Activated CD8-positive, alpha-beta T cell treated with anti-CD3 and anti-CD28 coated beads for 36 hours (primary cell): Measurements from ENCODE around the gene TIGD1. TPM values are rescaled to one million over a fixed set of nuclear protein-coding genes. Genes with fewer than 3 reads are reported as not detected.
"Not testable (repeated sequence)": the region's sequence is repeated elsewhere in the genome, so short reads cannot be mapped to it uniquely, and the experiment has no call there.

ENCODE experiments used
- ATAC-seq: fragments of 200-7000 bp; cut with Tn5 transposase; one replicate; pipeline ENCODE4 v1.10.0; 2021; ENCODE audit warnings: mild to moderate bottlenecking, moderate library complexity
- CTCF ChIA-PET: fragments of 350-600 bp; sonication (Branson Sonifier 250); formaldehyde crosslinking; loops from one replicate; lab custom pipeline; 2021; ENCODE audit warnings: antibody characterized with exemption; lab: Charles Lee
- POLR2A ChIA-PET: fragments of 350-600 bp; sonication (Branson Sonifier 250); formaldehyde crosslinking; loops from one replicate; lab custom pipeline; 2021; ENCODE audit warnings: antibody characterized with exemption; lab: Charles Lee
- DNase-seq: peaks from one replicate; pipeline ENCODE4 v3.0.0-alpha.2; 2020
- H3K27ac Mint-ChIP-seq: one replicate; pipeline ENCODE4 v1.8.0; 2021; ENCODE audit warnings: mild to moderate bottlenecking, mixed read lengths
- H3K27me3 Mint-ChIP-seq: one replicate; pipeline ENCODE4 v1.8.0; 2021; ENCODE audit warnings: mixed read lengths
- H3K36me3 Mint-ChIP-seq: one replicate; pipeline ENCODE4 v1.8.0; 2021; ENCODE audit warnings: low read depth, mixed read lengths
- H3K4me1 Mint-ChIP-seq: one replicate; pipeline ENCODE4 v1.8.0; 2021; ENCODE audit warnings: low read depth, mixed read lengths
- H3K4me3 Mint-ChIP-seq: one replicate; pipeline ENCODE4 v1.8.0; 2021; ENCODE audit warnings: mild to moderate bottlenecking, moderate library complexity, mixed read lengths
- H3K9me3 Mint-ChIP-seq: one replicate; pipeline ENCODE4 v1.8.0; 2021; ENCODE audit warnings: mixed read lengths
- CTCF ChIP-seq: fragments of 200-600 bp; IDR thresholded peaks from one replicate; pipeline ENCODE4 v1.8.0; 2022; ENCODE audit warnings: antibody characterized with exemption, mild to moderate bottlenecking
- intact Hi-C: fragments of 100-400 bp; cut with micrococcal nuclease; formaldehyde crosslinking; loops from one replicate; pipeline ENCODE4 v1.10.0; 2022
- total RNA-seq, 2 experiments: library from RNA; stranded (reverse); gene quantifications; one replicate each; pipeline ENCODE4 v1.2.3, GENCODE V29; 2021

TIGD1 gene
- total RNA-seq, 2 experiments from 2014 or later: 8.3 to 8.7 TPM

GRCh38 chr2:232533944-232534710 is 16.2 kb downstream of the TIGD1 start:
- ChIA-PET CTCF (no interaction called here), POLR2A (interaction anchor here (1.1 to 1.4 kb wide), 2 partner anchors 11 to 17 kb away, joined by 3 to 4 read pairs; partner anchors contain the start of genes EIF4E2 and TIGD1)
- intact Hi-C loops: no loop called here
- Mint-ChIP-seq H3K36me3 (no peaks in the 10 kb centered on the region), H3K27me3 (peaks cover 6% of the 10 kb centered on the region), H3K27ac (no peak overlapping the region), H3K4me3 (no peak overlapping the region), H3K9me3 (peaks cover 2% of the 10 kb centered on the region), H3K4me1 (peaks cover 4% of the 10 kb centered on the region)
- no peak for TF ChIP-seq CTCF
- DNase-seq (no peak), ATAC-seq (no peak)

GRCh38 chr2:232532821-232533220 is 17.5 kb downstream of the TIGD1 start:
- DNase-seq, H3K4me3 Mint-ChIP-seq, intact Hi-C loops, H3K27ac Mint-ChIP-seq, CTCF ChIA-PET, H3K36me3 Mint-ChIP-seq, H3K4me1 Mint-ChIP-seq, H3K9me3 Mint-ChIP-seq, ATAC-seq: not testable (repeated sequence)
- POLR2A ChIA-PET: interaction anchor here (0.6 kb wide), 1 partner anchor 795 kb away, joined by 3 read pairs; no protein-coding TSS in a partner anchor
- H3K27me3 Mint-ChIP-seq: peaks cover 15% of the 10 kb centered on the region

GRCh38 chr2:232532419-232532818 is 17.9 kb downstream of the TIGD1 start:
- CTCF ChIA-PET: interaction anchor here (1.2 kb wide), 1 partner anchor 9 kb away, joined by 3 read pairs; no protein-coding TSS in a partner anchor
- Mint-ChIP-seq H3K4me1 (peaks cover 8% of the 10 kb centered on the region), H3K4me3 (no peak overlapping the region), H3K9me3 (peaks cover 2% of the 10 kb centered on the region), H3K27ac (no peak overlapping the region), H3K36me3 (no peaks in the 10 kb centered on the region), H3K27me3 (peaks cover 16% of the 10 kb centered on the region)
- no peak for DNase-seq
- ATAC-seq: no peak
- intact Hi-C loops: no loop called here
- POLR2A ChIA-PET: interaction anchor here (0.6 kb wide), 1 partner anchor 795 kb away, joined by 3 read pairs; no protein-coding TSS in a partner anchor
- TF ChIP-seq CTCF: no peak

GRCh38 chr2:232530626-232531260 is 19.6 kb downstream of the TIGD1 start:
- no peak for ATAC-seq
- intact Hi-C loops: no loop called here
- Mint-ChIP-seq H3K9me3 (no peaks in the 10 kb centered on the region), H3K27ac (no peak overlapping the region), H3K4me3 (no peak overlapping the region), H3K4me1 (peaks cover 8% of the 10 kb centered on the region), H3K27me3 (peaks cover 17% of the 10 kb centered on the region), H3K36me3 (no peaks in the 10 kb centered on the region)
- TF ChIP-seq CTCF: no peak
- POLR2A ChIA-PET: interaction anchor here (0.5 to 1.5 kb wide), 2 partner anchors 9 to 18 kb away, joined by 3 to 6 read pairs; partner anchors contain the start of gene CHRNG
- CTCF ChIA-PET: interaction anchor here (1.3 to 1.6 kb wide), 2 partner anchors 9 to 84 kb away, joined by 4 to 7 read pairs; no protein-coding TSS in a partner anchor
- no peak for DNase-seq

GRCh38 chr2:232529806-232530547 is 20.4 kb downstream of the TIGD1 start:
- intact Hi-C loops: no loop called here
- CTCF ChIA-PET: interaction anchor here (1.6 kb wide), 1 partner anchor 83 kb away, joined by 4 read pairs; no protein-coding TSS in a partner anchor
- Mint-ChIP-seq H3K36me3 (no peaks in the 10 kb centered on the region), H3K27me3 (peaks cover 15% of the 10 kb centered on the region), H3K9me3 (no peaks in the 10 kb centered on the region), H3K27ac (no peak overlapping the region), H3K4me1 (peaks cover 8% of the 10 kb centered on the region), H3K4me3 (no peak overlapping the region)
- DNase-seq: no peak
- ATAC-seq: no peak
- TF ChIP-seq CTCF: no peak
- POLR2A ChIA-PET: interaction anchor here (0.6 kb wide), 1 partner anchor 48 kb away, joined by 3 read pairs; no protein-coding TSS in a partner anchor
